ENCODE data around the gene PACSIN2.
A peak's percentile ranks its signal among the peaks of the same experiment; 100 is the strongest.

The PACSIN2 gene

GRCh38 chr22:42906605-42907348 lies 108.2 kb downstream of the PACSIN2 start:
- CTCF ChIA-PET = no interaction called here

DNA sequence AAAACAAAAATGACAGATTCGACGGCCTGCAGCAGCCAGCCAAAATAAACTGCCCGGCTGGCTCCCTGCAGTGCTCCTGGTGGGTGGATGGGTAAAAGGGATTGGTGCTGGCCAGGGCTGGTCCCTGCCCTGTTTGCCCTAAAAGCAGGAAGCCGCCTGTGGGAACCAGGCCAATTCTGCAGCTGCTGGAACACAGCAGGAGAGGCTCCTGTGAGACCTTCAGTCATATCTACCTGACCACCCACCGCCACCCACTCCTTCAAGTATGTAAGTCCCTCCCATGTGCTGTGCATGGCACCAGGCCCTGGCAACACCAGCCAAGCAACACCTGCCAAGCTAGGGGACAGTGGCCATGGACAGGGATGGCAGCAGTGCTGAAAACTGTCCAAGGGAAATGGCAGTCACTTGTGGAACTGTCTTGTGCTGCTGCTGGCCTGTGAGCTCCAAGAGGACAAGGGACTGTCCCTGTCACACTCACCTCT lies 109.2 kb downstream of the PACSIN2 start:
- ChIA-PET POLR2A (ENCODE audit: low non-redundant PET) (no interaction called here), CTCF (no interaction called here)
- H3K27ac ChIP-seq = peak overlapping the region; percentile 24
- TF ChIP-seq, protein P1, sequence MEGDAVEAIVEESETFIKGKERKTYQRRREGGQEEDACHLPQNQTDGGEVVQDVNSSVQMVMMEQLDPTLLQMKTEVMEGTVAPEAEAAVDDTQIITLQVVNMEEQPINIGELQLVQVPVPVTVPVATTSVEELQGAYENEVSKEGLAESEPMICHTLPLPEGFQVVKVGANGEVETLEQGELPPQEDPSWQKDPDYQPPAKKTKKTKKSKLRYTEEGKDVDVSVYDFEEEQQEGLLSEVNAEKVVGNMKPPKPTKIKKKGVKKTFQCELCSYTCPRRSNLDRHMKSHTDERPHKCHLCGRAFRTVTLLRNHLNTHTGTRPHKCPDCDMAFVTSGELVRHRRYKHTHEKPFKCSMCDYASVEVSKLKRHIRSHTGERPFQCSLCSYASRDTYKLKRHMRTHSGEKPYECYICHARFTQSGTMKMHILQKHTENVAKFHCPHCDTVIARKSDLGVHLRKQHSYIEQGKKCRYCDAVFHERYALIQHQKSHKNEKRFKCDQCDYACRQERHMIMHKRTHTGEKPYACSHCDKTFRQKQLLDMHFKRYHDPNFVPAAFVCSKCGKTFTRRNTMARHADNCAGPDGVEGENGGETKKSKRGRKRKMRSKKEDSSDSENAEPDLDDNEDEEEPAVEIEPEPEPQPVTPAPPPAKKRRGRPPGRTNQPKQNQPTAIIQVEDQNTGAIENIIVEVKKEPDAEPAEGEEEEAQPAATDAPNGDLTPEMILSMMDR (conservative IDR thresholded peaks at IDR 0.05; ENCODE audit: low read depth) = no peak
- DNase-seq (ENCODE audit: low spot score) = no peak

More at GRCh38 chr22:42906605-42907348, 108.2 kb downstream of the PACSIN2 start:
- TF ChIP-seq, protein P1 (conservative IDR thresholded peaks at IDR 0.05; ENCODE audit: low read depth) = no peak
- POLR2A ChIA-PET (ENCODE audit: low non-redundant PET) = no interaction called here
- no peak for DNase-seq (ENCODE audit: low spot score)
- H3K27ac ChIP-seq = peak overlapping the region; percentile 81

DNA sequence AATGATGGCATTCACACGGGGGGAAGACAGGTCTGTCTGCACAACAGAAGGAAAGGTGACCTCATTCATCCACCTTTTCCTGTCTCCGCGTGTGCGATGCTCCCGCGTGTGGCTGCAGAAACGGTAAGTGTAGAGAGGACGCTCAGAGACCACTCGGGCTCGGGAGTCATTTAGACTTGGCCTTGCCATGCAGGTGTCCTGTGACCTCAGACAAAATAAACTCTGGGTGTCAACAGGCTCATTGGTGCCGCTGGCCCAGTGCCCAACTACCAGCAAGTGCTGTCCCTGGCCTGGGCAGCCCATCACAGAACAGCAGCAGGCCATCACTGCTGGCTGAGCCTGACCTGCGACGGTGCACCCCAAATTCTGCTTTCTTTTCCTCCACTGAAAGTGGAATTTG lies 109.7 kb downstream of the PACSIN2 start:
- DNase-seq (ENCODE audit: low spot score) = no peak
- TF ChIP-seq, protein P1 (conservative IDR thresholded peaks at IDR 0.05; ENCODE audit: low read depth) = no peak
- ChIA-PET CTCF (interaction anchor here (0.6 kb wide), 1 partner anchor 196 kb away, joined by 3 read pairs; no protein-coding TSS in a partner anchor), POLR2A (ENCODE audit: low non-redundant PET) (no interaction called here)
- H3K27ac ChIP-seq = peak overlapping the region; percentile 24

- POLR2A ChIA-PET (ENCODE audit: low non-redundant PET) = no interaction called here
- CTCF ChIA-PET = no interaction called here
- TF ChIP-seq, protein P1 (conservative IDR thresholded peaks at IDR 0.05; ENCODE audit: low read depth) = no peak
- DNase-seq (ENCODE audit: low spot score) = no peak
- H3K27ac ChIP-seq = no peak overlapping the region
Observed at GRCh38 chr22:42904050-42904449, 110.9 kb downstream of the PACSIN2 start.

DNA sequence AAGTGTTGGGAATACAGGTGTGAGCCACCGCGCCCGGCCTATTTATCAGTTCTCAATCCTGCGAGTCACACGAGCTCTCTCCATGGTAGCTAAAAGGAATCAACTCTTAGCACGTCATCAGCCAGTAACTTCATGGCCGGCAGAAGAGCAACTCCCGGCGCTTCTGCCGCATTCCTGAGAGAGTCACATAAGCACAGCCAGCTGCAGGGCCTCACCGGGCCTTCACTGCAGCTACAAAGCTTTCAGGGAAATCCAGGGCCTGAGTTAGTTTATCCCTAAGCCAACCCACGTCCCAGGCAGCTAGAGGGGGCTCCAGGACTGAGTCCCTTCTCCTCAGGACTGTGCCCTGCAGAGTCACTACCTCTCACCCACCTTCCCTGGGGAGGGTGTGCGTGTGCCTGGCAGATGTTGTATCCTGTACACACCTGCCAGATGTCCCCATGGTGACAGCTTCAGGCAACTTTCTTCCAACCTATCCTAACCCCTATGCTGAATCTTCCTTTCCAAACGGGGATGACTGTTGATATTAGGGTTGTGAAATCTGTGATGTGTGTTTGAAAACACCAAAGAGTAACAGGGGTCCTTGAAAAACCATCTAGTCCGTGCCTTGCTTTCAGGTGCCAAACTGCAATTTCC lies 112.0 kb downstream of the PACSIN2 start:
- no peak for DNase-seq (ENCODE audit: low spot score)
- ChIA-PET CTCF (no interaction called here), POLR2A (ENCODE audit: low non-redundant PET) (no interaction called here)
- TF ChIP-seq, protein P1 (conservative IDR thresholded peaks at IDR 0.05; ENCODE audit: low read depth) = no peak
- peak overlapping the region; percentile 14; the same call in 1 of the 2 replicates for H3K27ac ChIP-seq

GRCh38 chr22:42901790-42902508 lies 113.0 kb downstream of the PACSIN2 start:
- 0 out of 2 replicates have a peak overlapping the region, but pooled peaks have one; percentile 3 for H3K27ac ChIP-seq
- POLR2A ChIA-PET (ENCODE audit: low non-redundant PET) = no interaction called here

More at GRCh38 chr22:42901790-42902508, 113.0 kb downstream of the PACSIN2 start:
- CTCF ChIA-PET = interaction anchor here (0.5 to 0.8 kb wide), 3 partner anchors 9 to 924 kb away, joined by 3 to 4 read pairs (median 4); no protein-coding TSS in a partner anchor
- DNase-seq (ENCODE audit: low spot score) = no peak
- TF ChIP-seq, protein P1 (conservative IDR thresholded peaks at IDR 0.05; ENCODE audit: low read depth) = 0 out of 2 replicates have a peak, but pooled peaks have one; percentile 12

All from RWPE1 (cell line).